DND-41 (cell line): ENCODE results near the gene TRPV5.

ENCODE experiments used
- EZH2 ChIP-seq: IDR thresholded peaks from 3 replicates; pipeline ENCODE4 v1.6.1; 2012; ENCODE audit warnings: borderline replicate concordance, low read depth, mild to moderate bottlenecking, moderate library complexity, low read length, inconsistent platforms; ENCODE audit not compliant: severe bottlenecking
- TF ChIP-seq, protein P1 (sequence below): IDR thresholded peaks from 2 replicates; pipeline ENCODE4 v1.5.1; 2012; ENCODE audit warnings: borderline replicate concordance, low read length, moderate library complexity, mild to moderate bottlenecking; ENCODE audit not compliant: poor library complexity, severe bottlenecking; ENCODE audit errors: extremely low read depth

GRCh38 chr7:142932386-142933091 is 1.0 kb downstream of the TRPV5 start:
- TF ChIP-seq, protein P1, sequence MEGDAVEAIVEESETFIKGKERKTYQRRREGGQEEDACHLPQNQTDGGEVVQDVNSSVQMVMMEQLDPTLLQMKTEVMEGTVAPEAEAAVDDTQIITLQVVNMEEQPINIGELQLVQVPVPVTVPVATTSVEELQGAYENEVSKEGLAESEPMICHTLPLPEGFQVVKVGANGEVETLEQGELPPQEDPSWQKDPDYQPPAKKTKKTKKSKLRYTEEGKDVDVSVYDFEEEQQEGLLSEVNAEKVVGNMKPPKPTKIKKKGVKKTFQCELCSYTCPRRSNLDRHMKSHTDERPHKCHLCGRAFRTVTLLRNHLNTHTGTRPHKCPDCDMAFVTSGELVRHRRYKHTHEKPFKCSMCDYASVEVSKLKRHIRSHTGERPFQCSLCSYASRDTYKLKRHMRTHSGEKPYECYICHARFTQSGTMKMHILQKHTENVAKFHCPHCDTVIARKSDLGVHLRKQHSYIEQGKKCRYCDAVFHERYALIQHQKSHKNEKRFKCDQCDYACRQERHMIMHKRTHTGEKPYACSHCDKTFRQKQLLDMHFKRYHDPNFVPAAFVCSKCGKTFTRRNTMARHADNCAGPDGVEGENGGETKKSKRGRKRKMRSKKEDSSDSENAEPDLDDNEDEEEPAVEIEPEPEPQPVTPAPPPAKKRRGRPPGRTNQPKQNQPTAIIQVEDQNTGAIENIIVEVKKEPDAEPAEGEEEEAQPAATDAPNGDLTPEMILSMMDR, result no peak
- TF ChIP-seq EZH2, result no peak
